ENCODE data around the gene LMAN1L. TPM values are rescaled to one million over a fixed set of nuclear protein-coding genes. Genes with fewer than 3 reads are reported as not detected.

The LMAN1L gene
- polyA plus RNA-seq, 1 donor from 2014 or later: not detected

GRCh38 chr15:74865316-74865715 is 52.7 kb downstream of the LMAN1L start:
- Histone ChIP-seq H3K36me3 (ENCODE audit: insufficient read depth, low read length) (no peaks in the 10 kb centered on the region), H3K27me3 (ENCODE audit: insufficient read depth, low read depth, low read length) (no peaks in the 10 kb centered on the region), H2AFZ (ENCODE audit: low read depth, low read length) (no peak overlapping the region), H3F3A (ENCODE audit: insufficient read depth, low read length, poor library complexity, severe bottlenecking) (no peaks in the 10 kb centered on the region), H4K20me1 (ENCODE audit: insufficient read depth) (no peaks in the 10 kb centered on the region), H3K4me3 (ENCODE audit: low read length) (no peak overlapping the region), H3K4me2 (ENCODE audit: low read length) (no peak overlapping the region), H3K9me3 (ENCODE audit: low read length) (no peaks in the 10 kb centered on the region), H3K9ac (ENCODE audit: low read length) (no peak overlapping the region), H3K27ac (ENCODE audit: low read length) (no peak overlapping the region), H3K9me2 (ENCODE audit: insufficient read depth, low read length) (no peaks in the 10 kb centered on the region), H3K79me2 (replicated peaks; ENCODE audit: insufficient read depth, low read length) (peaks cover 8% of the 10 kb centered on the region)
- TF ChIP-seq EZH2 (IDR thresholded peaks at IDR 0.05; ENCODE audit: borderline replicate concordance, insufficient read depth, low read length, poor library complexity, severe bottlenecking): no peak
- no peak for TF ChIP-seq MXI1 (conservative IDR thresholded peaks at IDR 0.05; ENCODE audit: poor library complexity, severe bottlenecking)
- no peak for TF ChIP-seq REST (IDR thresholded peaks at IDR 0.05; ENCODE audit: borderline replicate concordance)
- no peak for TF ChIP-seq TAF1 (IDR thresholded peaks at IDR 0.05; ENCODE audit: low read depth)
- TF ChIP-seq RAD21 (conservative IDR thresholded peaks at IDR 0.05): no peak
- no peak for TF ChIP-seq POLR2AphosphoS5 (IDR thresholded peaks at IDR 0.05)
- TF ChIP-seq CTCF (IDR thresholded peaks at IDR 0.05; ENCODE audit: poor library complexity, severe bottlenecking): no peak
- TF ChIP-seq EP300 (conservative IDR thresholded peaks at IDR 0.05; ENCODE audit: poor library complexity, severe bottlenecking): no peak
- no peak for TF ChIP-seq SMC3 (conservative IDR thresholded peaks at IDR 0.05; ENCODE audit: poor library complexity)

- H3K4me2 ChIP-seq (ENCODE audit: low read length): no peak overlapping the region
These were observed 53.5 kb downstream of the LMAN1L start for GRCh38 chr15:74866090-74866489.

More at GRCh38 chr15:74866090-74866489, 53.5 kb downstream of the LMAN1L start:
- H3F3A ChIP-seq (ENCODE audit: insufficient read depth, low read length, poor library complexity, severe bottlenecking): no peaks in the 10 kb centered on the region
- no peaks in the 10 kb centered on the region for H3K9me3 ChIP-seq (ENCODE audit: low read length)
- H3K4me3 ChIP-seq (ENCODE audit: low read length): no peak overlapping the region
- H4K20me1 ChIP-seq (ENCODE audit: insufficient read depth): no peaks in the 10 kb centered on the region
- no peak overlapping the region for H2AFZ ChIP-seq (ENCODE audit: low read depth, low read length)
- H3K79me2 ChIP-seq (replicated peaks; ENCODE audit: insufficient read depth, low read length): peaks cover 14% of the 10 kb centered on the region
- TF ChIP-seq TAF1 (IDR thresholded peaks at IDR 0.05; ENCODE audit: low read depth): no peak
- TF ChIP-seq REST (IDR thresholded peaks at IDR 0.05; ENCODE audit: borderline replicate concordance): no peak
- no peak for TF ChIP-seq CTCF (IDR thresholded peaks at IDR 0.05; ENCODE audit: poor library complexity, severe bottlenecking)
- TF ChIP-seq RAD21 (conservative IDR thresholded peaks at IDR 0.05): no peak
- TF ChIP-seq SMC3 (conservative IDR thresholded peaks at IDR 0.05; ENCODE audit: poor library complexity): no peak
- no peak for TF ChIP-seq MXI1 (conservative IDR thresholded peaks at IDR 0.05; ENCODE audit: poor library complexity, severe bottlenecking)
- no peak for TF ChIP-seq EP300 (conservative IDR thresholded peaks at IDR 0.05; ENCODE audit: poor library complexity, severe bottlenecking)
- no peak for TF ChIP-seq EZH2 (IDR thresholded peaks at IDR 0.05; ENCODE audit: borderline replicate concordance, insufficient read depth, low read length, poor library complexity, severe bottlenecking)
- H3K9ac ChIP-seq (ENCODE audit: low read length): no peak overlapping the region
- H3K9me2 ChIP-seq (ENCODE audit: insufficient read depth, low read length): no peaks in the 10 kb centered on the region
- no peak overlapping the region for H3K27ac ChIP-seq (ENCODE audit: low read length)
- H3K27me3 ChIP-seq (ENCODE audit: insufficient read depth, low read depth, low read length): no peaks in the 10 kb centered on the region
- H3K36me3 ChIP-seq (ENCODE audit: insufficient read depth, low read length): no peaks in the 10 kb centered on the region

All from neural cell (in vitro differentiated cells).